Retinal pigment epithelial cell (primary cell): ENCODE data around the gene ATP9A.
A peak's percentile ranks its signal among the peaks of the same experiment; 100 is the strongest.
"Not testable (repeated sequence)": the region's sequence is repeated elsewhere in the genome, so short reads cannot be mapped to it uniquely, and the experiment has no call there.

Experiments used
- DNase-seq: peaks from one replicate; pipeline ENCODE4 v3.0.0-alpha.2; 2010; ENCODE audit warnings: low read depth
- H3K4me3 ChIP-seq: 2 replicates; pipeline ENCODE4 v1.5.1; 2011; ENCODE audit warnings: mild to moderate bottlenecking, low read length, control low read depth, moderate library complexity
- TF ChIP-seq, protein P1 (sequence below): conservative IDR thresholded peaks from 2 replicates; pipeline ENCODE4 v1.5.1; 2011; ENCODE audit warnings: low read depth, low read length, control low read depth, inconsistent platforms

The ATP9A gene

GRCh38 chr20:51768759-51769517, 748 bp upstream of the ATP9A start:
- peak overlapping the region; percentile 33 for H3K4me3 ChIP-seq
- TF ChIP-seq, protein P1, sequence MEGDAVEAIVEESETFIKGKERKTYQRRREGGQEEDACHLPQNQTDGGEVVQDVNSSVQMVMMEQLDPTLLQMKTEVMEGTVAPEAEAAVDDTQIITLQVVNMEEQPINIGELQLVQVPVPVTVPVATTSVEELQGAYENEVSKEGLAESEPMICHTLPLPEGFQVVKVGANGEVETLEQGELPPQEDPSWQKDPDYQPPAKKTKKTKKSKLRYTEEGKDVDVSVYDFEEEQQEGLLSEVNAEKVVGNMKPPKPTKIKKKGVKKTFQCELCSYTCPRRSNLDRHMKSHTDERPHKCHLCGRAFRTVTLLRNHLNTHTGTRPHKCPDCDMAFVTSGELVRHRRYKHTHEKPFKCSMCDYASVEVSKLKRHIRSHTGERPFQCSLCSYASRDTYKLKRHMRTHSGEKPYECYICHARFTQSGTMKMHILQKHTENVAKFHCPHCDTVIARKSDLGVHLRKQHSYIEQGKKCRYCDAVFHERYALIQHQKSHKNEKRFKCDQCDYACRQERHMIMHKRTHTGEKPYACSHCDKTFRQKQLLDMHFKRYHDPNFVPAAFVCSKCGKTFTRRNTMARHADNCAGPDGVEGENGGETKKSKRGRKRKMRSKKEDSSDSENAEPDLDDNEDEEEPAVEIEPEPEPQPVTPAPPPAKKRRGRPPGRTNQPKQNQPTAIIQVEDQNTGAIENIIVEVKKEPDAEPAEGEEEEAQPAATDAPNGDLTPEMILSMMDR = no peak
- no peak for DNase-seq

- no peak for DNase-seq
- H3K4me3 ChIP-seq = peak overlapping the region; percentile 80
- TF ChIP-seq, protein P1 = peak; percentile 49
These were observed 960 bp downstream of the ATP9A start for GRCh38 chr20:51766994-51767866.

- not testable (repeated sequence) for H3K4me3 ChIP-seq, DNase-seq
These were observed 2.8 kb downstream of the ATP9A start for GRCh38 chr20:51765381-51765780.

GRCh38 chr20:51763965-51764602, 4.1 kb downstream of the ATP9A start:
- TF ChIP-seq, protein P1 = no peak

GRCh38 chr20:51760905-51761546, 7.2 kb downstream of the ATP9A start:
- no peak overlapping the region for H3K4me3 ChIP-seq
- DNase-seq = no peak
- TF ChIP-seq, protein P1 = no peak

More at GRCh38 chr20:51763965-51764602, 4.1 kb downstream of the ATP9A start:
- H3K4me3 ChIP-seq = no peak overlapping the region
- no peak for DNase-seq

DNA sequence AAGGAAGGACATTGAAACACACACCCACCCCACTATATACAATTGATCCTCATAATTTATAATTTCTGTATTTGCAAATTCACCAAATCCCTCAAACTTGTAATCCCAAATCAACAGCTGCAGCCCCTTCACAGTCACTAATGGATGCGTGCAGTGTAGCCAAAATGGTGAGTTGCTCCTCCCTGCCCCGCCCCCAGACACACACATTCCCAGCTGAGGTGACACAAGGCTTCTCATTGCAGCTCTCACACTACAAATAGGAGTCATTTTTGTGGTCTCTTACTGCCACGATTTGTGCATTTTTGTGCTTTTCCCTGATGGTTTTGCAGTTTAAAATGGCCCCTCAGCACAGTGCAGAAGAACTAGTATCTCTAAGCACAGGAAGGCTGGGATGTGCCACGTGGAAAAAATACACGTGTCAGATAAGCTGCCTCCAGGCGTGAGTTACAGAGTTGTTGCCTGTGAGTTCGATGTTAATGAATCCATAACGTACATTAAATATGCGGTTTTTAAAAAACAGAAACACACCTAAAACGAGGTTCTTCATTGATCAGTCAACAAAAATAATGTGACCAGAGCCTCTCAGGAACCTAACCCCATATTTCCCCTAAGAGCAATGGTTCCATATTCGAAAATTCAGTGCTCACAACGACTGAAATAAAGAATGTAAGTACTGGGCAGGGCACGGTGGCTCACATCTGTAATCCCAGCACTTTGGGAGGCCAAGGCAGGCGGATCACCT, 8.2 kb downstream of the ATP9A start:
- no peak for DNase-seq
- no peak overlapping the region for H3K4me3 ChIP-seq
- TF ChIP-seq, protein P1 = no peak
